Measurements from ENCODE around the gene PHKG2. TPM values are rescaled to one million over a fixed set of nuclear protein-coding genes. Genes with fewer than 3 reads are reported as not detected.
"Not testable (repeated sequence)": the region's sequence is repeated elsewhere in the genome, so short reads cannot be mapped to it uniquely, and the experiment has no call there.

PHKG2 gene, protein sequence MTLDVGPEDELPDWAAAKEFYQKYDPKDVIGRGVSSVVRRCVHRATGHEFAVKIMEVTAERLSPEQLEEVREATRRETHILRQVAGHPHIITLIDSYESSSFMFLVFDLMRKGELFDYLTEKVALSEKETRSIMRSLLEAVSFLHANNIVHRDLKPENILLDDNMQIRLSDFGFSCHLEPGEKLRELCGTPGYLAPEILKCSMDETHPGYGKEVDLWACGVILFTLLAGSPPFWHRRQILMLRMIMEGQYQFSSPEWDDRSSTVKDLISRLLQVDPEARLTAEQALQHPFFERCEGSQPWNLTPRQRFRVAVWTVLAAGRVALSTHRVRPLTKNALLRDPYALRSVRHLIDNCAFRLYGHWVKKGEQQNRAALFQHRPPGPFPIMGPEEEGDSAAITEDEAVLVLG
- 10 to 100 TPM; 12.0 to 35.7 (median 18.6) TPM for total RNA-seq

DNA sequence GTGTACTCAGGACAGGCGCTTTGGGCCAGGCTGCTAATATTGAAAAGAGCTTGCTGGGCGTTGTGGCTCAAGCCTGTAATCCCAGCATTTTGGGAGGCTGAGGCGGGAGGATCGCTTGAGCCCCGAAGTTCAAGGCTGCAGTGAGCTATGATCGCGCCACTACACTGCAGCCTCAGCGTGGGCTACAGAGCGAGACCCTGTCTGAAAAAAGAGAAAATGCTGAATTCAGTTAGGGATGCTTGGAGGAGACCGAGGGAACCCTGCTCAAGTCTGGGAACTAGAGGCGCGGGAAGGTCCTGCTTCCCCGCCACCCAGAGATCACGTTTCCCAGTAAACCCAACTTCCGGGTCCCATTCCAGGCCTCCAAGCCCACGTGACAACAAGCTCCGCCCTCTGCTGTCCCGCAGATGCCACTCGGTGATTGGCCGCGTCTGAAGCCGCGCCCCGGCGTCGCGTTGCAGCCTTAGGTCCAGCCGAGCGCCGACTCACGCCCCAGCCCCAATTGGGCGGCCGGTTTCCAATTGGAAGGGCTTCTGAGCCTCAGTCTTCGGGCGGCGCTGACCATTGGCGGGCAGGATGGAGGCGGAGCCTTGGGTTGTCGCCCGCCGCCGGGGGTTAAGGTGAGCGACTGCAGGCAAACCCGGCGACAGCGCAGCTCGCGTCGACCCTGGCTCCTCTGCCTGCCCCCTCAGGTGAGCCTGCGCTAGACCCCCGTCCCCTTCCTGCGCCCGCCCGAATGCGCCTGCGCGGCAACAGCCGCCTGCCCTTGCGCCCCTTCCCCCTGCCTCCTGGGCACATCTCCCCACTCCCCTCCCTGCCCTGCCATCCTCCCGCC lies at the start of gene PHKG2:
Gene PHKG2 (plus strand): TSS at position 627 of the 835 bp plus-strand sequence. CDS start 396 bp downstream, outside the sequence.
- Histone ChIP-seq H3K4me3 (peak within 1 kb of the TSS; percentile 67 to 83 (median 79)), H3K27ac (peak within 1 kb of the TSS; percentile 79 to 91), H3K4me1 (replicated peaks in 1 of 2) (peaks cover 0 to 5% of the 10 kb centered on the region in 2 donors)
- in situ Hi-C loops (cut with MboI; ENCODE audit: low pct_unique_long_range_greater_than_20kb in 2 of 9, low sequenced_read_pairs in 9 of 9, unreplicated experiment in 9 of 9), result no loop called here
- 0 to 60% (median 12%) methylated on average over 1 to 26 of the region's 60 CpGs; no CpG with 5 or more reads in 3 of the 10 experiments for WGBS, 10 experiments
- ATAC-seq (replicated peaks in 6 of 8), result peak; percentile 93 to 98 (median 97)

- WGBS, 10 experiments, result 0 to 14% (median 0%) methylated on average over 1 to 15 of the region's 57 CpGs; no CpG with 5 or more reads in 3 of the 10 experiments
- peaks cover 5 to 8% of the 10 kb centered on the region in 2 donors for H3K4me1 ChIP-seq (replicated peaks in 1 of 2)
- in situ Hi-C loops (cut with MboI; ENCODE audit: low pct_unique_long_range_greater_than_20kb in 2 of 9, low sequenced_read_pairs in 9 of 9, unreplicated experiment in 9 of 9), result no loop called here
Measured at GRCh38 chr16:30698816-30699614, 49.2 kb upstream of the PHKG2 start, which contains the start of gene SRCAP. Gene SRCAP, plus strand, starts transcription at chr16:30699171. Its CDS starts 1,654 bp downstream, at chr16:30700825.

GRCh38 chr16:30699615-30700099 lies 48.6 kb upstream of the PHKG2 start:
- H3K4me3 ChIP-seq, result peak overlapping the region; percentile 78 to 88 (median 83)
- H3K27ac ChIP-seq, result peak overlapping the region; percentile 100
- no peak for ATAC-seq (replicated peaks in 6 of 8)
- peaks cover 5 to 8% of the 10 kb centered on the region in 2 donors for H3K4me1 ChIP-seq (replicated peaks in 1 of 2)
- 4 to 60% (median 48%) methylated on average over 5 to 8 of the region's 8 CpGs; no CpG with 5 or more reads in 2 of the 10 experiments for WGBS, 10 experiments
- in situ Hi-C loops (cut with MboI; ENCODE audit: low pct_unique_long_range_greater_than_20kb in 2 of 9, low sequenced_read_pairs in 9 of 9, unreplicated experiment in 9 of 9), result loop anchor here in 1 of 9 experiments (10.0 kb wide), 1 partner anchor 55 kb away; no protein-coding TSS in a partner anchor

More at GRCh38 chr16:30698816-30699614, 49.2 kb upstream of the PHKG2 start, which contains the start of gene SRCAP:
- Histone ChIP-seq H3K4me3 (peak within 1 kb of the TSS; percentile 78 to 88 (median 83)), H3K27ac (peak within 1 kb of the TSS; percentile 100)
- peak; percentile 33 to 54 (median 49) for ATAC-seq (replicated peaks in 6 of 8)

DNA sequence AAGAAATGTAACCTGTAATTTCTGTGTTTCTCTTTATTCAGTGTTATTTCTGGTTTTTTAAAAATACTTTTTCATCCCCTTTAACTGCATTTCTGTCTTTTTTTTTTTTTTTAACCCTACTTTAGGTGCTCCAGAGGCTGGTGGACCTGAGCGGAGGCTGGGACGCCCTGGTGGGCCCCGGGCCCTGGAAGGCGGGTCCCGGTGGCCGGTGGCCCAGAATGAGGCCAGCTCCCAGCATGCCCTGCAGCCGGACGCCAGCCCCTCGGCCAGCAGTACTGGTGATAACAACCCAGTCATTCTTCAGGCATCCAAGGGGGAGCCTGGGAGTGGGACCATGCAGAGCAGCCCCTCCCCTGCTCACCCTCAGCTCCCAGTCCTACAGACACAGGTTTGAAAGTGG lies 47.7 kb upstream of the PHKG2 start:
- Histone ChIP-seq H3K27ac (no peak overlapping the region), H3K4me3 (no peak overlapping the region), H3K4me1 (replicated peaks in 1 of 2) (peaks cover 5 to 8% of the 10 kb centered on the region in 2 donors)
- 19 to 100% (median 59%) methylated on average over 2 to 9 of the region's 9 CpGs; no CpG with 5 or more reads in 3 of the 10 experiments for WGBS, 10 experiments
- ATAC-seq (replicated peaks in 6 of 8), result no peak
- in situ Hi-C loops (cut with MboI; ENCODE audit: low pct_unique_long_range_greater_than_20kb in 2 of 9, low sequenced_read_pairs in 9 of 9, unreplicated experiment in 9 of 9), result loop anchor here in 1 of 9 experiments (10.0 kb wide), 1 partner anchor 54 kb away; no protein-coding TSS in a partner anchor

DNA sequence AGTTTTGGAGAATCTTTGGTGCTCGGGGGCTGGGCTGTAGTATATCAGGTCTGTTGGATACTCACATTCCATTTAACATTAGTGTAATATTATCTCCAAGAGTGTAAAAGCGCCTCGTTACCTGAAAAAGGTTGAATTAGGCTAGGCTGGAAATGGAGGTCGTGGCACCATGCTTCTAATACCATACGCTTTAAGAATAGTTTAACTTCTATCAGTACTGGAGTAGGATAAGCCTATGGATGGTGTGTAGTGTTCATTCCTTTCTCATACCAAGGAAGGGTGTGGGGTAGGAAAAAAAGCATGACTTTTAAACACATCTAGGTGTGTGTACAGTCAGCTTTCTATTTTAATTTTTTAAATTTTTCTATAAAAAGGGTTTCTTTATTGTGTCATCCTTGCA lies 47.3 kb upstream of the PHKG2 start:
- no peak overlapping the region for H3K4me3 ChIP-seq
- 54 to 100% (median 96%) methylated on average over 1 to 5 of the region's 5 CpGs; no CpG with 5 or more reads in 2 of the 10 experiments for WGBS, 10 experiments
- no peak overlapping the region for H3K27ac ChIP-seq
- no peak for ATAC-seq (replicated peaks in 6 of 8)
- in situ Hi-C loops (cut with MboI; ENCODE audit: low pct_unique_long_range_greater_than_20kb in 2 of 9, low sequenced_read_pairs in 9 of 9, unreplicated experiment in 9 of 9), result loop anchor here in 1 of 9 experiments (10.0 kb wide), 1 partner anchor 54 kb away; no protein-coding TSS in a partner anchor
- peaks cover 5 to 8% of the 10 kb centered on the region in 2 donors for H3K4me1 ChIP-seq (replicated peaks in 1 of 2)

DNA sequence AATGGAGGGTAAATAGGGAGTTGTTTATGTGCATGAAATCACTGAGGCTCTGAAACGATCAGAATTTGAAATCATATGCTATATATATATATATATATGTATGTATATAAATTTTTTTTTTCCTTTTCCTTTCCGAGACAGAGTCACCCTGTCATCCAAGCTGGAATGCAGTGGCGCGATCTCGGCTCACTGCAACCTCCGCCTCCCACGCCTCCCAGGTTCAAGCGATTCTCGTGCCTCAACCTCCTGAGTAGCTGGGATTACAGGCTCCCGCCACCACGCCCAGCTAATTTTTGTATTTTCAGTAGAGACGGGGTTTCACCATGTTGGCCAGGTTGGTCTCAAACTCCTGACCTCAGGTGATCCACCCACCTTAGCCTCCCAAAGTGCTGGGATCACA lies 45.2 kb upstream of the PHKG2 start:
- H3K4me1 ChIP-seq (replicated peaks in 1 of 2); H3K4me3 ChIP-seq; H3K27ac ChIP-seq; ATAC-seq (replicated peaks in 6 of 8): not testable (repeated sequence)
- in situ Hi-C loops (cut with MboI; ENCODE audit: low pct_unique_long_range_greater_than_20kb in 2 of 9, low sequenced_read_pairs in 9 of 9, unreplicated experiment in 9 of 9), result loop anchor here in 1 of 9 experiments (10.0 kb wide), 1 partner anchor 52 kb away; no protein-coding TSS in a partner anchor
- 92 to 100% (median 97%) methylated on average over 1 to 5 of the region's 12 CpGs; no CpG with 5 or more reads in 5 of the 10 experiments for WGBS, 10 experiments

DNA sequence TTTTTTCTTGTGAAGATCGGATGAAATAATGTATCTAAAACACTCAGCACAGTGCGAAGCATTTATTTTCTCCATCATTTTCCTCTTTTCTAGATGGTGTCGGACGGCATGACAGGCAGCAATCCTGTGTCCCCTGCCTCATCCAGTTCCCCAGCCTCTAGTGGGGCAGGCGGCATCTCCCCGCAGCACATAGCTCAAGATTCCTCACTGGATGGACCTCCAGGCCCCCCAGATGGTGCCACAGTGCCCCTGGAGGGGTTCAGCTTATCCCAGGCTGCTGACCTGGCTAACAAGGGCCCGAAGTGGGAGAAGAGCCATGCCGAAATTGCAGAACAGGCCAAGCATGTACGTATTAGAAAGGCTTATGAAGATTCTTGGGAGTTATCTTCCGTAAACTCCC lies 44.3 kb upstream of the PHKG2 start:
- ATAC-seq (replicated peaks in 6 of 8), result no peak
- Histone ChIP-seq H3K4me3 (no peak overlapping the region), H3K27ac (no peak overlapping the region), H3K4me1 (replicated peaks in 1 of 2) (peaks cover 5 to 8% of the 10 kb centered on the region in 2 donors)
- WGBS, 10 experiments, result 89 to 100% (median 96%) methylated on average over 1 to 9 of the region's 10 CpGs; no CpG with 5 or more reads in 1 of the 10 experiments
- in situ Hi-C loops (cut with MboI; ENCODE audit: low pct_unique_long_range_greater_than_20kb in 2 of 9, low sequenced_read_pairs in 9 of 9, unreplicated experiment in 9 of 9), result loop anchor here in 1 of 9 experiments (10.0 kb wide), 1 partner anchor 51 kb away; no protein-coding TSS in a partner anchor

- ATAC-seq (replicated peaks in 6 of 8), result no peak
- H3K4me1 ChIP-seq (replicated peaks in 1 of 2), result no peaks in the 10 kb centered on the region
- H3K27ac ChIP-seq, result no peak overlapping the region
- in situ Hi-C loops (cut with MboI; ENCODE audit: low pct_unique_long_range_greater_than_20kb in 2 of 9, low sequenced_read_pairs in 9 of 9, unreplicated experiment in 9 of 9), result loop anchor here in 1 of 9 experiments (10.0 kb wide), 1 partner anchor 49 kb away; no protein-coding TSS in a partner anchor
- no peak overlapping the region for H3K4me3 ChIP-seq
- WGBS, 10 experiments, result 93 to 100% (median 98%) methylated on average over 2 to 5 of the region's 6 CpGs; no CpG with 5 or more reads in 2 of the 10 experiments
Measured at GRCh38 chr16:30706046-30706445, 42.2 kb upstream of the PHKG2 start.

DNA sequence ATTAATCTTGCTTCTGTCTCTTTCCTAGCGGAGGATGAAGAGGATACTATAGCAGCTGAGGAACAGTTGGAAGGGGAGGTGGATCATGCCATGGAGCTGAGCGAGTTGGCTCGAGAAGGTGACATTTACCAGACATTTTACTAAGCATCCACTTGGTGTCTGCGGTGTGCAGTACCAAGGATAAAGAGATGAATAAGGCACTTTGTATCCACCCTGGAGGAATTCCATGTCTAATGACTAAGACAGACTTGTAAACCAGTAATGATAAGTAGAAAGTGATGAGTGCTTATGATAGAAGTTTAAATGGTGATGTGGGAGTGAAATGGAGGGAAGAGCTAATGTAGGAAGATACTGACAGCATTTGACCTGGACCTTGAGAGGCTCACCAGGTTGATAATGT lies 37.3 kb upstream of the PHKG2 start:
- in situ Hi-C loops (cut with MboI; ENCODE audit: low pct_unique_long_range_greater_than_20kb in 2 of 9, low sequenced_read_pairs in 9 of 9, unreplicated experiment in 9 of 9), result no loop called here
- Histone ChIP-seq H3K4me3 (no peak overlapping the region), H3K4me1 (replicated peaks in 1 of 2) (no peaks in the 10 kb centered on the region), H3K27ac (no peak overlapping the region)
- no peak for ATAC-seq (replicated peaks in 6 of 8)
- whole genome bisulfite sequencing, 10 experiments, result 80 to 100% (median 100%) methylated on average over 1 to 4 of the region's 4 CpGs; no CpG with 5 or more reads in 1 of the 10 experiments

- H3K4me3 ChIP-seq, result no peak overlapping the region
- WGBS, 10 experiments, result 83 to 100% (median 100%) methylated on average over 1 of the region's 1 CpG; no CpG with 5 or more reads in 4 of the 10 experiments
- ATAC-seq (replicated peaks in 6 of 8), result no peak
- in situ Hi-C loops (cut with MboI; ENCODE audit: low pct_unique_long_range_greater_than_20kb in 2 of 9, low sequenced_read_pairs in 9 of 9, unreplicated experiment in 9 of 9), result no loop called here
- no peak overlapping the region for H3K27ac ChIP-seq
- H3K4me1 ChIP-seq (replicated peaks in 1 of 2), result no peaks in the 10 kb centered on the region
Measured at GRCh38 chr16:30711712-30712111, 36.5 kb upstream of the PHKG2 start.

DNA sequence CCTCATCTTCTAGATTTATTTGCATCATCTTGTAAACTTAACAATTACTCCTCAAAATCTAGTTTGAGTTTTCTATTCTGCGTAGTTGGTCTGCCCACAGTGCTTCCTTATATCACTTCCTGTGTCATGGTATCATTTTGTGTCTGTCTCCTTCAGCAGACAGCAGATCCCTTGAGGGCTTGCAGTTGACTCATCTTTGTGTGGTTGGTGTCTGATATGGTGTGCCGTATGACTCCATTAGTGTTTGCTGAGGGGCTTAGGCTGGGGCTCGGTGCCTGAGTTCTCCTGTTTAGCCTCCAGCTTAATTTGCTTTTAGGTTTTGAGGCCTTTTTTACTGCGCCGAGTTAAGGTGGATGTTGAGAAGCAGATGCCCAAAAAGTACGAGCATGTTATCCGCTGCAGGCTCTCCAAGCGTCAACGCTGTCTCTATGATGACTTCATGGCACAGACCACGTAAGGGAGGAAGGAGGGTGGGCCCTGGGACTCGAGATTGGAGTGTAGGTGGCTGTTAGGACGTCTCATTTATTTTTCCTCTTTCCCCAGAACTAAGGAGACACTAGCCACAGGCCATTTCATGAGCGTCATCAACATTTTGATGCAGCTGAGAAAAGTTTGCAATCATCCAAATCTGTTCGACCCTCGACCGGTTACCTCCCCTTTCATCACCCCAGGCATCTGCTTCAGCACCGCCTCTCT lies 32.3 kb upstream of the PHKG2 start:
- no peaks in the 10 kb centered on the region for H3K4me1 ChIP-seq (replicated peaks in 1 of 2)
- no peak overlapping the region for H3K4me3 ChIP-seq
- no peak overlapping the region for H3K27ac ChIP-seq
- ATAC-seq (replicated peaks in 6 of 8), result no peak
- in situ Hi-C loops (cut with MboI; ENCODE audit: low pct_unique_long_range_greater_than_20kb in 2 of 9, low sequenced_read_pairs in 9 of 9, unreplicated experiment in 9 of 9), result no loop called here
- 87 to 100% (median 96%) methylated on average over 1 to 16 of the region's 17 CpGs for WGBS, 10 experiments

All from motor neuron (in vitro differentiated cells).